ENCODE results near the gene ATXN1.

- TF ChIP-seq, protein P1, sequence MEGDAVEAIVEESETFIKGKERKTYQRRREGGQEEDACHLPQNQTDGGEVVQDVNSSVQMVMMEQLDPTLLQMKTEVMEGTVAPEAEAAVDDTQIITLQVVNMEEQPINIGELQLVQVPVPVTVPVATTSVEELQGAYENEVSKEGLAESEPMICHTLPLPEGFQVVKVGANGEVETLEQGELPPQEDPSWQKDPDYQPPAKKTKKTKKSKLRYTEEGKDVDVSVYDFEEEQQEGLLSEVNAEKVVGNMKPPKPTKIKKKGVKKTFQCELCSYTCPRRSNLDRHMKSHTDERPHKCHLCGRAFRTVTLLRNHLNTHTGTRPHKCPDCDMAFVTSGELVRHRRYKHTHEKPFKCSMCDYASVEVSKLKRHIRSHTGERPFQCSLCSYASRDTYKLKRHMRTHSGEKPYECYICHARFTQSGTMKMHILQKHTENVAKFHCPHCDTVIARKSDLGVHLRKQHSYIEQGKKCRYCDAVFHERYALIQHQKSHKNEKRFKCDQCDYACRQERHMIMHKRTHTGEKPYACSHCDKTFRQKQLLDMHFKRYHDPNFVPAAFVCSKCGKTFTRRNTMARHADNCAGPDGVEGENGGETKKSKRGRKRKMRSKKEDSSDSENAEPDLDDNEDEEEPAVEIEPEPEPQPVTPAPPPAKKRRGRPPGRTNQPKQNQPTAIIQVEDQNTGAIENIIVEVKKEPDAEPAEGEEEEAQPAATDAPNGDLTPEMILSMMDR (IDR thresholded peaks at IDR 0.05; ENCODE audit: poor library complexity, severe bottlenecking): no peak
- TF ChIP-seq POLR2AphosphoS5 (IDR thresholded peaks at IDR 0.05): no peak
Observed at GRCh38 chr6:16626650-16627049, 134.6 kb downstream of the ATXN1 start.

Measured in neural cell (in vitro differentiated cells).